Uterus (tissue), 2 donors: ENCODE results near the gene C16orf89.

ENCODE experiments used
- POLR2A ChIP-seq, 2 donors: fragments of 450-650 bp; IDR thresholded peaks; one replicate each; pipeline ENCODE4 v1.6.1; 2016; ENCODE audit warnings: antibody characterized with exemption in 2 of 2, mild to moderate bottlenecking in 1 of 2, moderate library complexity in 1 of 2
- TF ChIP-seq, protein P1 (sequence below), 4 experiments: fragments of 200-600 bp in 2 of 4; fragments of 450-650 bp in 2 of 4; sonication (generic) in 2 of 4; IDR thresholded peaks; one replicate each; pipeline ENCODE4 v1.5.1; 2016 to 2019; ENCODE audit warnings: antibody characterized with exemption in 4 of 4, mild to moderate bottlenecking in 2 of 4, moderate library complexity in 1 of 4

DNA sequence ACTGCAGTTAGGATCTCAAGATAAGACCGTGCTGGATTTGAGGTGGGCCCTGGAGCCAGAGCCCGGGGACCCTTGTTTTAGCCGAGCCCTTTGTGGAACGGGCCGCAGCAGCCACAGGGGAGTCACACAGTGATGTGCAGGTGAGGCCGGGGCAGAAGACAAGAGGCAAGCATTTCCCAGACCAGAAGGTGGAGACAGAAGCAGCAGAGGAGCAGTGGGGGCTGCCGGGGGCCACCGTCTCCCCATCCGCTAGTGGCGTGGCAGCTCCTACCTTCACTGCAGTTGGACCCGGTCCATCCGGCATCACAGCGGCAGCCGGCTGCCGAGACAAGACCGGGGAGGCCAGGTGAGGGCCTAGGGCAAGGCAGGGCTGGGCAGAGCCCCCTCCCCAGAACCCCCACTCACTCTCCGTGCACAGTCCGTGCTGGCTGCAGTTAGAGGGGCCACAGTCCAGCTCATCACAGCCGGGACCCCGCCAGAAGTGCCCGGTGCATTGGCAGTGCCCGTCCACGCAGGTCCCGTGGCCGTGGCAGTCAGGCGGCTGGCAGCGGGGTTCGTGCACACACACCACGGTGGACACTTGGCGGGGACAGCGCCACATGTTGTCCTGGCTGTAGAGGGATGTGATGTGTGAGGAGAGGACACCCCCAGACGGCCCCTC, 38.1 kb downstream of the C16orf89 start:
- TF ChIP-seq, protein P1, sequence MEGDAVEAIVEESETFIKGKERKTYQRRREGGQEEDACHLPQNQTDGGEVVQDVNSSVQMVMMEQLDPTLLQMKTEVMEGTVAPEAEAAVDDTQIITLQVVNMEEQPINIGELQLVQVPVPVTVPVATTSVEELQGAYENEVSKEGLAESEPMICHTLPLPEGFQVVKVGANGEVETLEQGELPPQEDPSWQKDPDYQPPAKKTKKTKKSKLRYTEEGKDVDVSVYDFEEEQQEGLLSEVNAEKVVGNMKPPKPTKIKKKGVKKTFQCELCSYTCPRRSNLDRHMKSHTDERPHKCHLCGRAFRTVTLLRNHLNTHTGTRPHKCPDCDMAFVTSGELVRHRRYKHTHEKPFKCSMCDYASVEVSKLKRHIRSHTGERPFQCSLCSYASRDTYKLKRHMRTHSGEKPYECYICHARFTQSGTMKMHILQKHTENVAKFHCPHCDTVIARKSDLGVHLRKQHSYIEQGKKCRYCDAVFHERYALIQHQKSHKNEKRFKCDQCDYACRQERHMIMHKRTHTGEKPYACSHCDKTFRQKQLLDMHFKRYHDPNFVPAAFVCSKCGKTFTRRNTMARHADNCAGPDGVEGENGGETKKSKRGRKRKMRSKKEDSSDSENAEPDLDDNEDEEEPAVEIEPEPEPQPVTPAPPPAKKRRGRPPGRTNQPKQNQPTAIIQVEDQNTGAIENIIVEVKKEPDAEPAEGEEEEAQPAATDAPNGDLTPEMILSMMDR (IDR thresholded peaks at IDR 0.05): no peak
- TF ChIP-seq POLR2A (IDR thresholded peaks at IDR 0.05): no peak
